ENCODE measurements around the gene ATP8A2.

The ATP8A2 gene

DNA sequence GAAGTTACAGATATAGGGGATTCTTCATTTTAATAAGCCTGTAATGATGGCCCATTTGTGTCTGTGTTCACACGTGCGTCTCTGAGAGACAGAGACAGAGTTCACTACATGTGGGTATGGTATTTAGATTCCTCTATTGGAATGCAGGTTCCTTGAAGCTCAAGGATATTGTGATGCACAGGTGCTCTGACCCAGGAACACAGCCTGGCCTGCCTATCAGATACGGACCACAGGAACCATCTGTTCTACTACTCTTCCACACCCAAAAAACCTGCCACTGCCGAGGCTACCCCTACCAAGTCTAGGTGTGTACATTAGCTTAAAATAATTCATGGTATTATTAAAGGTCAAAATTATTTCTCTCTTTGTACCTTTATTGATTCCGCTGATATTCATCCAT, 289.2 kb downstream of the ATP8A2 start:
- DNase-seq (ENCODE audit: extremely low read depth, insufficient read length) = no peak
- Histone ChIP-seq H3K4me3 (replicated peaks; ENCODE audit: low read depth, low read length) (no peak overlapping the region), H3K36me3 (ENCODE audit: control insufficient read depth, insufficient read depth, low read length) (no peaks in the 10 kb centered on the region), H3K27me3 (replicated peaks; ENCODE audit: control insufficient read depth, insufficient read depth, low read length) (no peaks in the 10 kb centered on the region; the same call in 1 of the 2 replicates)
- TF ChIP-seq, protein P1, sequence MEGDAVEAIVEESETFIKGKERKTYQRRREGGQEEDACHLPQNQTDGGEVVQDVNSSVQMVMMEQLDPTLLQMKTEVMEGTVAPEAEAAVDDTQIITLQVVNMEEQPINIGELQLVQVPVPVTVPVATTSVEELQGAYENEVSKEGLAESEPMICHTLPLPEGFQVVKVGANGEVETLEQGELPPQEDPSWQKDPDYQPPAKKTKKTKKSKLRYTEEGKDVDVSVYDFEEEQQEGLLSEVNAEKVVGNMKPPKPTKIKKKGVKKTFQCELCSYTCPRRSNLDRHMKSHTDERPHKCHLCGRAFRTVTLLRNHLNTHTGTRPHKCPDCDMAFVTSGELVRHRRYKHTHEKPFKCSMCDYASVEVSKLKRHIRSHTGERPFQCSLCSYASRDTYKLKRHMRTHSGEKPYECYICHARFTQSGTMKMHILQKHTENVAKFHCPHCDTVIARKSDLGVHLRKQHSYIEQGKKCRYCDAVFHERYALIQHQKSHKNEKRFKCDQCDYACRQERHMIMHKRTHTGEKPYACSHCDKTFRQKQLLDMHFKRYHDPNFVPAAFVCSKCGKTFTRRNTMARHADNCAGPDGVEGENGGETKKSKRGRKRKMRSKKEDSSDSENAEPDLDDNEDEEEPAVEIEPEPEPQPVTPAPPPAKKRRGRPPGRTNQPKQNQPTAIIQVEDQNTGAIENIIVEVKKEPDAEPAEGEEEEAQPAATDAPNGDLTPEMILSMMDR (IDR thresholded peaks at IDR 0.05; ENCODE audit: insufficient read depth, low read length, poor library complexity, severe bottlenecking) = no peak

DNA sequence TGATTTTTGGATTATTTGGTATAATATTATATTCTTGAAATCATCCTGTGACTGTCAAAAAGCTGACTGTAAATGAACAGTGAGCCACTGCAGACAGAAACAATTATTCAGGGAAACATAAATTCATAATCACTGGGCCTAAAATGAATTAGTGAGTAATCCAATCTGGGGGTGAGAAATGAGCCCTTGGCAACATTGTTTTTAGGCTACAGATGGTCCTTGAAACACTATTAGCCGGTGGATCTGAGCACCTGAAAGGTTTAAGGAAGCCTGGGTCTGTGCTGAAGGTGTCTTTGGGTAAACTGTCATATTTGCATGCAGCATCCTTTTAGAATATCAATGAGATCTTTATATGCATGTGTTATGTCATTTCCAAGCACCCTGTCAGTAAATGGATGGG, 290.7 kb downstream of the ATP8A2 start:
- DNase-seq (ENCODE audit: extremely low read depth, insufficient read length) = no peak
- no peaks in the 10 kb centered on the region; the same call in 1 of the 2 replicates for H3K27me3 ChIP-seq (replicated peaks; ENCODE audit: control insufficient read depth, insufficient read depth, low read length)
- TF ChIP-seq, protein P1 (IDR thresholded peaks at IDR 0.05; ENCODE audit: insufficient read depth, low read length, poor library complexity, severe bottlenecking) = no peak

DNA sequence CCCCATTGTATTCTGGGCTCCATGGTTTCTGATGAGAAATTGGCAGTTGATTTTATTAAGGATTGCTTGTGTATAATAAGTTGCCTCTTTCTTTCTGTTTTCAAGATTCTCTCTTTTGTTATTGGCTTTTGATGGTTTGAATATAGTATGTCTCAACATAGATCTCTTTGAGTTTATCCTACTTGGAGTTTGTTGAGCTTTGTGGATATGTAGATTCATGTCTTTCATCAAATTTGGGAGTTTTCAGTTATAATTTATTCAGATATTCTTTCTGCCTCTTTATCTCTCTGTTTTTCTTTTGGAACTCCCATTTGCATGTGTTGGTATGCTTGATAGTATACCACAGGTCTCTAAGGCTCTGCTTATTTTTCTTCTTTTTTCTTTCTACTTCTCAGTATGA, 296.6 kb downstream of the ATP8A2 start:
- Histone ChIP-seq H3K36me3 (ENCODE audit: control insufficient read depth, insufficient read depth, low read length) (no peaks in the 10 kb centered on the region), H3K27me3 (replicated peaks; ENCODE audit: control insufficient read depth, insufficient read depth, low read length) (no peaks in the 10 kb centered on the region), H3K4me3 (replicated peaks; ENCODE audit: low read depth, low read length) (no peak overlapping the region)
- TF ChIP-seq, protein P1 (IDR thresholded peaks at IDR 0.05; ENCODE audit: insufficient read depth, low read length, poor library complexity, severe bottlenecking) = no peak
- no peak for DNase-seq (ENCODE audit: extremely low read depth, insufficient read length)

More for the DNA sequence above, 290.7 kb downstream of the ATP8A2 start:
- H3K4me3 ChIP-seq (replicated peaks; ENCODE audit: low read depth, low read length) = no peak overlapping the region
- no peaks in the 10 kb centered on the region for H3K36me3 ChIP-seq (ENCODE audit: control insufficient read depth, insufficient read depth, low read length)

GRCh38 chr13:25673711-25674110, 301.9 kb downstream of the ATP8A2 start:
- TF ChIP-seq, protein P1 (IDR thresholded peaks at IDR 0.05; ENCODE audit: insufficient read depth, low read length, poor library complexity, severe bottlenecking) = no peak

GRCh38 chr13:25674371-25674770, 302.6 kb downstream of the ATP8A2 start:
- H3K36me3 ChIP-seq (ENCODE audit: control insufficient read depth, insufficient read depth, low read length) = no peaks in the 10 kb centered on the region
- H3K27me3 ChIP-seq (replicated peaks; ENCODE audit: control insufficient read depth, insufficient read depth, low read length) = no peaks in the 10 kb centered on the region
- H3K4me3 ChIP-seq (replicated peaks; ENCODE audit: low read depth, low read length) = no peak overlapping the region
- DNase-seq (ENCODE audit: extremely low read depth, insufficient read length) = no peak
- TF ChIP-seq, protein P1 (IDR thresholded peaks at IDR 0.05; ENCODE audit: insufficient read depth, low read length, poor library complexity, severe bottlenecking) = no peak

More at GRCh38 chr13:25673711-25674110, 301.9 kb downstream of the ATP8A2 start:
- no peak for DNase-seq (ENCODE audit: extremely low read depth, insufficient read length)
- Histone ChIP-seq H3K27me3 (replicated peaks; ENCODE audit: control insufficient read depth, insufficient read depth, low read length) (no peaks in the 10 kb centered on the region), H3K4me3 (replicated peaks; ENCODE audit: low read depth, low read length) (no peak overlapping the region), H3K36me3 (ENCODE audit: control insufficient read depth, insufficient read depth, low read length) (no peaks in the 10 kb centered on the region)

- H3K36me3 ChIP-seq (ENCODE audit: control insufficient read depth, insufficient read depth, low read length) = no peaks in the 10 kb centered on the region
- no peaks in the 10 kb centered on the region for H3K27me3 ChIP-seq (replicated peaks; ENCODE audit: control insufficient read depth, insufficient read depth, low read length)
- no peak for DNase-seq (ENCODE audit: extremely low read depth, insufficient read length)
- TF ChIP-seq, protein P1 (IDR thresholded peaks at IDR 0.05; ENCODE audit: insufficient read depth, low read length, poor library complexity, severe bottlenecking) = no peak
- no peak overlapping the region for H3K4me3 ChIP-seq (replicated peaks; ENCODE audit: low read depth, low read length)
These were observed 303.3 kb downstream of the ATP8A2 start for GRCh38 chr13:25675060-25675459.

Data from GM06990 (cell line).